ENCODE measurements around the gene ASPHD1.

ASPHD1 gene

DNA sequence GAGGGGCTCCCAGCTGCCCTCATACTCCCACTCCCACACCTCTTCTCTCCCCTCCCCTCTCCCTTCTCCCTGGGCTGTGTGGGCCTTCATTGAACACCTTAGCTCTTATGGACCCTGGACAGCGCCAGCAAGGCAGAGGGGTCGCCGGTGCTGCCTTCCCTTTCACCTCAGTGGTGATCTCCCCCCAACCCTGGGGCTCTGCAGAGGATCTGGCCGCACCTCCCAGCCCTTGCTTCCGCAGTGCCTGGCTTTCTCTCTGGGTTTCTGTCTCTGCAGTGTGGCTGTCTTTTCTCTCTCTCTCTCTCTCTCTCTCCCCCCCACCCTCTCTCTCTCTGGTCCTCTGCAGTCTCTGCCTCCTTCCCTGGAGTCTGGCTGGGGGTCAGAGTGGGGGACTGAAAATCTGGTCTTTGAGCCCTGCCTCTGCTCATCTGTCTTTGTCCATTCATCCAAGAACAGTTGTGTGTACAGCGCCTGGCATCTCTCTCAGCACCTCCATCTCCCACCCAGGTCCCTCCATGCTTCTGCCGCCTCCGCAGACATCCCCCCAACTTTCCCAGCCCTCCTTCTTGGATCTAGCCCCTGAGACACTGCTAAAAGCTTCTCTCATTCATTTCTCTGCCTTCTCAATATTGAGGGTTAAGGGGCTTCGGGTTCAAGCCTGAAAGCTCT is 2.0 kb upstream of the ASPHD1 start:
- TF ChIP-seq, protein P1, sequence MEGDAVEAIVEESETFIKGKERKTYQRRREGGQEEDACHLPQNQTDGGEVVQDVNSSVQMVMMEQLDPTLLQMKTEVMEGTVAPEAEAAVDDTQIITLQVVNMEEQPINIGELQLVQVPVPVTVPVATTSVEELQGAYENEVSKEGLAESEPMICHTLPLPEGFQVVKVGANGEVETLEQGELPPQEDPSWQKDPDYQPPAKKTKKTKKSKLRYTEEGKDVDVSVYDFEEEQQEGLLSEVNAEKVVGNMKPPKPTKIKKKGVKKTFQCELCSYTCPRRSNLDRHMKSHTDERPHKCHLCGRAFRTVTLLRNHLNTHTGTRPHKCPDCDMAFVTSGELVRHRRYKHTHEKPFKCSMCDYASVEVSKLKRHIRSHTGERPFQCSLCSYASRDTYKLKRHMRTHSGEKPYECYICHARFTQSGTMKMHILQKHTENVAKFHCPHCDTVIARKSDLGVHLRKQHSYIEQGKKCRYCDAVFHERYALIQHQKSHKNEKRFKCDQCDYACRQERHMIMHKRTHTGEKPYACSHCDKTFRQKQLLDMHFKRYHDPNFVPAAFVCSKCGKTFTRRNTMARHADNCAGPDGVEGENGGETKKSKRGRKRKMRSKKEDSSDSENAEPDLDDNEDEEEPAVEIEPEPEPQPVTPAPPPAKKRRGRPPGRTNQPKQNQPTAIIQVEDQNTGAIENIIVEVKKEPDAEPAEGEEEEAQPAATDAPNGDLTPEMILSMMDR (IDR thresholded peaks at IDR 0.05) = no peak

DNA sequence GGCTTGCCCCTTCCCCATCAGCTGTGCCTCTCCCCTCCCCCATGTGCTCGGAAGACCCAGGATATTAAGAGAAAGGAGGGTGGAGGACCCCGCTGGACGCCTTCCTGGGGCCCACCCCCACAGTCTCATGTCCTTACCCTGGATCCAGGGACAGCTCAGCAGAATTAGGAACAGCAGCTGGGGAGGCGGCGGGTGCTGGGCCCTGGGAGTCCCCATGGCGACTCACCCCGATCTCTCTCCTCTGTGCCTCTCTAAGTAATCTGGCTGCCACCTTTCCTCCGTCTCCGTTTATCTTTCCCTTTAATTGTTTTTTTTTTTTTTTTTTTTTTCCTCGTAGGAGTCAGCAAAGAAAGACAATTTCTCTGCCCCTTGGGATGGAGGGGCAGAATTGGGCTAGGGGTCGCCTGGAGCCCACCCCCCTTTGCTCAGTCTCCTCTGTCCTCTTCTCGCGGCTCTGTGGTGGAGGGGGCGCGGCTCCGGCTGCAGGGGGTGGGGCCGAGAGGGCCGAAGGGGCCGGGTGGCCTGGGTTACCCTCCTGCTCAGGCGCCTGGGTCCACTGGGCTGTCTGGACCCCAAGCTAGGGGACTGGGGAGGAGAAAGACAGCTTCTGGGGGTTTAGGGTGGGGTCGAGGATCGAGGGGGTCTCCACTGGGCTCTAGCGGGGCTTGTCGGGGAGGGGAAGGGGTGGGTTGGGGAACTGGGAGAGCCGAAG is 1.3 kb upstream of the ASPHD1 start:
- TF ChIP-seq, protein P1 (IDR thresholded peaks at IDR 0.05) = no peak

DNA sequence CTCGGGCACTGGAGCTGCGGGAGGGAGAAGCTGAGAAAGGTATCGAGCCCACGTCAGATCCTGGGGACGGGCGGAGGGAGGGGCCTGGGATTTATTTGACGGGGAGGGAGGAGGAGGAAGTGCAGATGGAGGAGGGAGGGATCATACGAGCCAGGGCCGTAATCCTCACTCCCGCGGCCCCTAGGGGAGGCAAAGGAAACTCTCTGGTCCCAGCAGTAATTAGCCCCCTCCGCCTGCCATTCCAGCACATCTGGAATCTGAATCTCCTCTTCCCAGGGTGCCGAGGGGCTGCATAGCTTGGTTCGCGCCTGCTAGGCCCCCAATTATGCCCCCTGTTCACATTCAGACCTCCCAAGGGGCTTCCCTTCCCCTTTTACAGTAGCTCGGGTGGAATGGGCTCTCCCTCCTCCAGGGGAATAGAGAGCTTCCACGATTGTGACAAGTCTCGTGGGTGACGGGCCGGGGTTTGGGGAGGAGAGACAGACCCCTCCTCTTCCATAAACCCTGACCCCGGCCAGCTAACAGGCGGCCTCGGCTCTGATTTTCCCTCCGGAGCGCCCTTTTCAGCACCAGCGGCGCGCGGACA is 679 bp upstream of the ASPHD1 start, which contains the start of gene SEZ6L2:
Gene SEZ6L2 (minus strand): TSS at position 35 of the 586 bp plus-strand sequence. CDS start 531 bp downstream, outside the sequence.
- TF ChIP-seq, protein P1 (IDR thresholded peaks at IDR 0.05) = 0 out of 2 replicates have a peak, but pooled peaks have one; percentile 34

DNA sequence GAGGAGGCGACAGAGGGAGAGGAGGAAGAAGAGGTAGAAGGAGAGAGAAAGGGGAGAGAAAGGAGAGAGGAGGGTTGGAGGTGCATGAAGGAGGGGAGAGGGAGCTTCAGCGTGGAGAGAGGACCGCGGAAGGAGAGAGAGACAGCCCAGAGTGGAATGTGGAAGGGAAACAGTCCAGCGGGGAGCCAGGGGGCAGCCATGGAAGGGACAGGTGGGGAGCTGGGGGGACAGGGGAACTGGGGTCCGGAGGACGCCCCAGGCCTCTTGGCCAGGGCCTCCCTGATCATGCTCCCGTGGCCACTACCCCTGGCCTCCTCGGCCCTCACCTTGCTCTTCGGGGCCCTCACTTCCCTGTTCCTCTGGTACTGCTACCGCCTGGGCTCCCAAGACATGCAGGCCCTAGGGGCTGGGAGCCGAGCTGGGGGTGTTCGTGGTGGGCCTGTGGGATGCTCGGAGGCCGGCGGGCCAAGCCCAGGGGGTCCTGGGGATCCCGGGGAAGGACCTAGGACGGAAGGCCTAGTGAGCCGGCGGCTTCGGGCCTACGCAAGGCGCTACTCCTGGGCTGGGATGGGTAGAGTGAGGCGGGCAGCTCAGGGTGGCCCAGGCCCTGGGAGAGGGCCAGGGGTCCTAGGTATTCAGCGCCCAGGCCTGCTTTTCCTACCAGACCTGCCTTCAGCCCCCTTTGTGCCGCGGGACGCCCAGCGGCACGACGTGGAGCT is 759 bp downstream of the ASPHD1 start:
- TF ChIP-seq, protein P1 (IDR thresholded peaks at IDR 0.05) = no peak

DNA sequence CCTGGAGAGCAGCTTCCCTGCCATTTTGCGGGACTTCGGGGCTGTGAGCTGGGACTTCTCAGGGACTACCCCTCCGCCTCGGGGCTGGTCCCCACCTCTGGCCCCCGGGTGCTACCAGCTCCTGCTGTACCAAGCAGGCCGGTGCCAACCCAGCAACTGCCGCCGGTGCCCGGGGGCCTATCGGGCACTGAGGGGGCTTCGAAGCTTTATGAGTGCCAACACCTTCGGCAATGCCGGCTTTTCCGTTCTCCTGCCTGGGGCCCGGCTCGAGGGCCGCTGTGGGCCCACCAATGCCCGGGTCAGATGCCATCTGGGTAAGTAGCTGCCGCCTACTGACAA is 1.3 kb downstream of the ASPHD1 start:
- TF ChIP-seq, protein P1 (IDR thresholded peaks at IDR 0.05) = no peak

DNA sequence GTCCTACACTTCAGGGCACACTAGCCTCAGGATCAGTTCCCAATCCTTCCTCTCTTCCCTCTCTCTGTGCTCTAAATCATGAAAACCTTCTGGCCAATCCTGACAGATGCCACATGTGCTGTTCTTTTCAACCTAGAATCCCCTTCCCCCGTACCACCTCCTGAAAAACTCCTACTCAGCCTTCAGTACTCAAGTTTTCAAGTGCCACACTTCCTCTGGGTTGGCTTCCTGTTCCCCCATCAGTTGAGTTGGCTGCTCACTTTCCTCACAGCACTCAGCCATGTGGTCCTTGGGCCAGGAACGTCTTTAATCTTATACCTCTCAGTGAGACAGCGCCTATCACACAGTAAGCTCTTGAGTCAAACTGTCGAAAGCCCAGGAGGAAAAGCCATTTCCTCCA is 3.3 kb downstream of the ASPHD1 start:
- TF ChIP-seq, protein P1 (IDR thresholded peaks at IDR 0.05) = no peak

DNA sequence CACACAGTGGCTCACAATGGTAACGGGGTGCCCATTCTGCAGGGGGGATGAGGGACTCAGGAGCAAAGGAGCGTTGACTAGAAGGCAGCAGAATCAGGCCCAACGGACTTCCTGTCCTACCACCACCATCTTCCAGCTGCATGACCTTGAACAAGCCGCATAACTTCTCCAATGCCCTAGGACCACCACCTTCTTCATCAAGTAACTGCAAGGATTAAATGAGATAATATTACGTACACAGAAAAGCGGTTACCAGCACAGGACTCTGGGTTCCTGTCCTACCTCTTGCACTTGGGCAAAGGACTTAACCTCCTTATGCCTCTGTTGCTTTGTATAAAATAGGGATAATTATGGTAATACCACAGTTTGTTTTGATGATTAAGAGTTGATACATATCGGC is 4.7 kb downstream of the ASPHD1 start:
- TF ChIP-seq, protein P1 (IDR thresholded peaks at IDR 0.05) = no peak

Measured in LNCAP (cell line).